CD4-positive, alpha-beta T cell (primary cell): ENCODE results near the gene STARD5. TPM values are rescaled to one million over a fixed set of nuclear protein-coding genes. Genes with fewer than 3 reads are reported as not detected.

Experiments used
- ATAC-seq: fragments of 200-7000 bp; cut with Tn5 transposase; one replicate; pipeline ENCODE4 v1.10.0; 2022; ENCODE audit warnings: mild to moderate bottlenecking; ENCODE audit not compliant: poor library complexity
- CTCF ChIA-PET: fragments of 350-600 bp; sonication (Branson Sonifier 250); formaldehyde crosslinking; loops from one replicate; lab custom pipeline; 2021; ENCODE audit warnings: antibody characterized with exemption, inconsistent platforms; lab: Charles Lee
- POLR2A ChIA-PET: fragments of 350-600 bp; sonication (Branson Sonifier 250); formaldehyde crosslinking; loops from one replicate; lab custom pipeline; 2021; ENCODE audit warnings: antibody characterized with exemption, inconsistent platforms; lab: Charles Lee
- DNase-seq, 14 experiments: peaks; one replicate each; pipeline ENCODE4 v3.0.0-alpha.2; 2013 to 2020; ENCODE audit warnings: mixed read lengths in 2 of 14
- H3K27ac ChIP-seq, 2 donors: one replicate each; pipeline versions ENCODE4 v1.5.1 to v1.7.0; 2013; ENCODE audit warnings: low read length in 2 of 2, low read depth in 1 of 2, mild to moderate bottlenecking in 1 of 2
- H3K27me3 ChIP-seq, 2 experiments: 1 replicate in 1 of 2; 2 replicates in 1 of 2; pipeline versions ENCODE4 v1.6.1 to v1.7.0; 2013; ENCODE audit warnings: low read length in 2 of 2, control low read depth in 1 of 2, mild to moderate bottlenecking in 1 of 2, moderate library complexity in 1 of 2; ENCODE audit not compliant: insufficient read depth in 2 of 2, control insufficient read depth in 1 of 2
- H3K36me3 ChIP-seq: one replicate; pipeline ENCODE4 v1.6.1; 2013; ENCODE audit warnings: low read length, control low read depth; ENCODE audit not compliant: insufficient read depth
- H3K4me1 ChIP-seq: one replicate; pipeline ENCODE4 v1.6.1; 2013; ENCODE audit warnings: low read length, control low read depth; ENCODE audit not compliant: insufficient read depth
- H3K4me3 ChIP-seq: one replicate; pipeline ENCODE4 v1.5.1; 2013; ENCODE audit warnings: mild to moderate bottlenecking, low read length, moderate library complexity
- H3K9me3 ChIP-seq, 2 experiments: 1 replicate in 1 of 2; 2 replicates in 1 of 2; pipeline versions ENCODE4 v1.6.1 to v1.7.0; 2013; ENCODE audit warnings: low read length in 2 of 2, mild to moderate bottlenecking in 2 of 2, control low read depth in 1 of 2, moderate library complexity in 1 of 2; ENCODE audit not compliant: control insufficient read depth in 1 of 2, insufficient read depth in 1 of 2
- H3K27ac Mint-ChIP-seq: one replicate; pipeline ENCODE4 v1.8.0; 2020; ENCODE audit warnings: mixed read lengths
- H3K27me3 Mint-ChIP-seq: one replicate; pipeline ENCODE4 v1.8.0; 2021; ENCODE audit warnings: mixed read lengths
- H3K36me3 Mint-ChIP-seq: one replicate; pipeline ENCODE4 v1.8.0; 2021; ENCODE audit warnings: low read depth, mixed read lengths
- H3K4me1 Mint-ChIP-seq: one replicate; pipeline ENCODE4 v1.8.0; 2021; ENCODE audit warnings: low read depth, mixed read lengths
- H3K4me3 Mint-ChIP-seq: one replicate; pipeline ENCODE4 v1.8.0; 2020; ENCODE audit warnings: mild to moderate bottlenecking, mixed read lengths
- H3K9me3 Mint-ChIP-seq: one replicate; pipeline ENCODE4 v1.8.0; 2020; ENCODE audit warnings: mixed read lengths
- intact Hi-C, 2 experiments: fragments of 100-400 bp; cut with DNase I in 1 of 2; cut with micrococcal nuclease in 1 of 2; formaldehyde crosslinking; loops; one replicate each; pipeline versions ENCODE4 v1.15.1 to v1.9.0; 2023 to 2025; cut with DNase I, micrococcal nuclease
- total RNA-seq, 174 experiments: library from RNA in 2 of 174; stranded (reverse) in 2 of 174; gene quantifications; one replicate each; pipeline ENCODE4 v1.2.3 and lab custom pipeline; 2021 to 2026
- TF ChIP-seq, protein P1 (sequence below): fragments of 200-600 bp; IDR thresholded peaks from one replicate; pipeline ENCODE4 v1.8.0; 2022; ENCODE audit warnings: antibody characterized with exemption, mild to moderate bottlenecking

The STARD5 gene
- total RNA-seq, 2 experiments from 2014 or later, result 9.7 to 9.8 TPM

DNA sequence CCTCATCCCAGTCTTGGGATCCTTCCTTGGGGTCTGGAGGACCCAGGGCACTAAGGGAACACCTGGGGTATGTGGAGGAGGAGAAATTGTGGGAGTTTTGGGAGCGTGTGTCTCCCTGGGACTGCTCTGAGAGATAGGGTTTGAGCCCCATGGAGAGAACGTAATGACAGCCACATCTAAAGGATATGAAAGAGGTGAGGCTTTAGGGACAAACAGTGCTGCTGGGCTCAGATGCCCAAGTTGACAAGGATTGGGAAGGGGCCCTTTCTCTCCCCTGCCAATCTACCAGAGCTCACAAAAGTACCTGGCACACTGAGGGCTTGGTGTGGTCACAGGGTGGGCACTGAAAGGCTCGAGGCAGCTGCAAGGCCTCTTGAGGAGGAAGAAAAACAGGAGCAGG lies 13.3 kb upstream of the STARD5 start:
- no peak overlapping the region for H3K27ac Mint-ChIP-seq
- ATAC-seq (no peak), DNase-seq (no peak)
- intact Hi-C loops, result loop anchor here in 1 of 2 experiments (2.0 to 5.0 kb wide), 3 partner anchors 60 to 230 kb away; no protein-coding TSS in a partner anchor
- H3K27me3 Mint-ChIP-seq, result no peaks in the 10 kb centered on the region
- Histone ChIP-seq H3K9me3 (no peaks in the 10 kb centered on the region), H3K4me3 (no peak overlapping the region), H3K36me3 (no peaks in the 10 kb centered on the region), H3K27ac (no peak overlapping the region), H3K4me1 (no peaks in the 10 kb centered on the region), H3K27me3 (no peaks in the 10 kb centered on the region)
- H3K4me3 Mint-ChIP-seq, result no peak overlapping the region
- H3K9me3 Mint-ChIP-seq, result no peaks in the 10 kb centered on the region
- TF ChIP-seq, protein P1, sequence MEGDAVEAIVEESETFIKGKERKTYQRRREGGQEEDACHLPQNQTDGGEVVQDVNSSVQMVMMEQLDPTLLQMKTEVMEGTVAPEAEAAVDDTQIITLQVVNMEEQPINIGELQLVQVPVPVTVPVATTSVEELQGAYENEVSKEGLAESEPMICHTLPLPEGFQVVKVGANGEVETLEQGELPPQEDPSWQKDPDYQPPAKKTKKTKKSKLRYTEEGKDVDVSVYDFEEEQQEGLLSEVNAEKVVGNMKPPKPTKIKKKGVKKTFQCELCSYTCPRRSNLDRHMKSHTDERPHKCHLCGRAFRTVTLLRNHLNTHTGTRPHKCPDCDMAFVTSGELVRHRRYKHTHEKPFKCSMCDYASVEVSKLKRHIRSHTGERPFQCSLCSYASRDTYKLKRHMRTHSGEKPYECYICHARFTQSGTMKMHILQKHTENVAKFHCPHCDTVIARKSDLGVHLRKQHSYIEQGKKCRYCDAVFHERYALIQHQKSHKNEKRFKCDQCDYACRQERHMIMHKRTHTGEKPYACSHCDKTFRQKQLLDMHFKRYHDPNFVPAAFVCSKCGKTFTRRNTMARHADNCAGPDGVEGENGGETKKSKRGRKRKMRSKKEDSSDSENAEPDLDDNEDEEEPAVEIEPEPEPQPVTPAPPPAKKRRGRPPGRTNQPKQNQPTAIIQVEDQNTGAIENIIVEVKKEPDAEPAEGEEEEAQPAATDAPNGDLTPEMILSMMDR, result no peak
- no peaks in the 10 kb centered on the region for H3K36me3 Mint-ChIP-seq
- H3K4me1 Mint-ChIP-seq, result peaks cover 13% of the 10 kb centered on the region
- CTCF ChIA-PET, result interaction anchor here (0.7 to 3.7 kb wide), 6 partner anchors 10 to 74 kb away, joined by 3 to 21 read pairs (median 4); partner anchors contain the start of gene STARD5
- POLR2A ChIA-PET, result interaction anchor here (0.7 to 1.1 kb wide), 3 partner anchors 13 to 51 kb away, joined by 3 to 5 read pairs (median 3); partner anchors contain the start of gene STARD5

- Histone ChIP-seq H3K27me3 (no peaks in the 10 kb centered on the region), H3K4me3 (no peak overlapping the region), H3K4me1 (no peaks in the 10 kb centered on the region), H3K9me3 (no peaks in the 10 kb centered on the region), H3K36me3 (no peaks in the 10 kb centered on the region), H3K27ac (no peak overlapping the region)
- H3K27ac Mint-ChIP-seq, result no peak overlapping the region
- peak in 11 of 14 experiments; percentile 23 to 71 (median 50) for DNase-seq
- TF ChIP-seq, protein P1, result peak; percentile 71
- no peaks in the 10 kb centered on the region for H3K36me3 Mint-ChIP-seq
- intact Hi-C loops, result loop anchor here (1.0 to 5.0 kb wide), 4 partner anchors 60 to 230 kb away; no protein-coding TSS in a partner anchor
- ATAC-seq, result no peak
- H3K4me1 Mint-ChIP-seq, result peaks cover 13% of the 10 kb centered on the region
- ChIA-PET CTCF (interaction anchor here (0.7 to 3.7 kb wide), 6 partner anchors 10 to 74 kb away, joined by 3 to 21 read pairs (median 4); partner anchors contain the start of gene STARD5), POLR2A (interaction anchor here (0.7 to 1.1 kb wide), 3 partner anchors 13 to 50 kb away, joined by 3 to 5 read pairs (median 3); partner anchors contain the start of gene STARD5)
- no peaks in the 10 kb centered on the region for H3K27me3 Mint-ChIP-seq
- H3K4me3 Mint-ChIP-seq, result no peak overlapping the region
- H3K9me3 Mint-ChIP-seq, result no peaks in the 10 kb centered on the region
Measured at GRCh38 chr15:81336568-81336967, 12.6 kb upstream of the STARD5 start.

DNA sequence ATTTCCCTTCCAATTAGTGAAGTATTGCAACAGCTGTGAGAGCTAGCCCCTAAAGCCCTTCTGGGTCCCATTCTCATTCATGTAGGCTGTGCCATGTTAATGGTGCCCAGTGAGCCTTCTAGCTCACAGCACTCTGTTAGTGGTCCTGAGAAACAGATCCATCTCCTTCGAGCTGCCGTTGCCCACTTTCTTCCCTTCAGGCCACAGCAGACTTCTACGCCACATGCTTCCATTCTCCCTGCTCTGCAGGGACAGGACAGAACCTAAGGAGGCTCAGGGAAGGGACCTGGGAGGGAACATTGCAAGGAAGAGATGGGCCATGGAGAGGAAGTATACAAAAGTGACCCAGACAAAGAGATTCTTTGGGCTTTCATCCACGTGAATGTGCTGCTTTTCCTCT lies 11.7 kb upstream of the STARD5 start:
- CTCF ChIA-PET, result interaction anchor here (1.3 to 3.7 kb wide), 3 partner anchors 37 to 69 kb away, joined by 3 to 21 read pairs (median 11); no protein-coding TSS in a partner anchor

More for the DNA sequence above, 11.7 kb upstream of the STARD5 start:
- Mint-ChIP-seq H3K36me3 (no peaks in the 10 kb centered on the region), H3K4me3 (no peak overlapping the region), H3K4me1 (peaks cover 22% of the 10 kb centered on the region), H3K27ac (no peak overlapping the region), H3K27me3 (no peaks in the 10 kb centered on the region), H3K9me3 (no peaks in the 10 kb centered on the region)
- Histone ChIP-seq H3K4me1 (no peaks in the 10 kb centered on the region), H3K9me3 (no peaks in the 10 kb centered on the region), H3K4me3 (no peak overlapping the region), H3K27ac (no peak overlapping the region), H3K36me3 (no peaks in the 10 kb centered on the region), H3K27me3 (no peaks in the 10 kb centered on the region)
- DNase-seq, result no peak
- POLR2A ChIA-PET, result interaction anchor here (1.1 to 1.5 kb wide), 3 partner anchors 42 to 69 kb away, joined by 3 to 4 read pairs (median 3); no protein-coding TSS in a partner anchor
- no peak for ATAC-seq
- TF ChIP-seq, protein P1, result no peak
- intact Hi-C loops, result loop anchor here (1.0 to 5.0 kb wide), 4 partner anchors 60 to 229 kb away; no protein-coding TSS in a partner anchor
